A549 (cell line): Measurements from ENCODE around the gene LNPEP. TPM values are rescaled to one million over a fixed set of nuclear protein-coding genes. Genes with fewer than 3 reads are reported as not detected.

ENCODE experiments used
- ATAC-seq, 2 experiments: fragments of 200-7000 bp in 1 of 2; fragments of >200 bp in 1 of 2; cut with Nextera tagmentation in 1 of 2; cut with Tn5 transposase in 1 of 2; 3 replicates each; pipeline versions ENCODE4 v1.8.0 to v1.9.1; 2018 to 2020; ENCODE audit warnings: mild to moderate bottlenecking in 1 of 2, moderate library complexity in 1 of 2
- CTCF ChIA-PET: fragments of 300-600 bp; sonication (Branson Sonifier 250); formaldehyde crosslinking; extraction: SDS; loops from one replicate; lab custom pipeline; 2021; ENCODE audit warnings: antibody characterized with exemption, inconsistent platforms; lab: Yijun Ruan, JAX
- POLR2A ChIA-PET: fragments of 350-600 bp; formaldehyde crosslinking; extraction: SDS; loops from one replicate; lab custom pipeline; 2021; ENCODE audit warnings: antibody characterized with exemption, inconsistent platforms; lab: Yijun Ruan, JAX
- DNase-seq, 2 experiments: peaks; one replicate each; pipeline versions ENCODE4 v3.0.0 to v3.0.0-alpha.2; 2011 to 2016; ENCODE audit warnings: low read depth in 1 of 2, low spot score in 1 of 2
- FAIRE-seq: peaks from 2 replicates; lab custom pipeline; 2011; peaks lifted over from hg19 to GRCh38; lab: Jason Lieb, UNC
- H3K27ac ChIP-seq, 2 experiments: fragments of >200 bp; sonication (Bioruptor Twin); formaldehyde crosslinking; 3 replicates each; pipeline ENCODE4 v1.5.1; 2016 to 2017
- H3K4me1 ChIP-seq: fragments of >200 bp; sonication (Bioruptor Twin); formaldehyde crosslinking; 3 replicates; pipeline ENCODE4 v1.6.1; 2016
- H3K4me2 ChIP-seq: fragments of >200 bp; sonication (Bioruptor Twin); formaldehyde crosslinking; 3 replicates; pipeline ENCODE4 v1.6.1; 2016
- H3K4me3 ChIP-seq: fragments of >200 bp; sonication (Bioruptor Twin); formaldehyde crosslinking; 3 replicates; pipeline ENCODE4 v1.5.1; 2016
- H3K9me3 ChIP-seq: fragments of >200 bp; sonication (Bioruptor Twin); formaldehyde crosslinking; 3 replicates; pipeline ENCODE4 v1.6.1; 2016
- BHLHE40 ChIP-seq: IDR thresholded peaks from 2 replicates; pipeline ENCODE4 v1.6.1; 2012; ENCODE audit warnings: low read depth, low read length, inconsistent platforms
- CBX2 ChIP-seq: fragments of 200-600 bp; sonication (generic); IDR thresholded peaks from 2 replicates; pipeline ENCODE4 v1.6.1; 2016; ENCODE audit warnings: low read depth, mild to moderate bottlenecking, borderline replicate concordance
- EHF ChIP-seq: fragments of 250-450 bp; sonication (Bioruptor Pico); IDR thresholded peaks from 2 replicates; pipeline ENCODE4 v1.5.0; 2020; ENCODE audit warnings: mild to moderate bottlenecking
- EHMT2 ChIP-seq: fragments of 200-600 bp; sonication (generic); IDR thresholded peaks from 2 replicates; pipeline ENCODE4 v1.6.1; 2016; ENCODE audit warnings: antibody characterized with exemption, low read depth, mild to moderate bottlenecking, moderate library complexity
- ESRRA ChIP-seq: fragments of 150-350 bp; IDR thresholded peaks from 2 replicates; pipeline ENCODE4 v1.6.1; 2014; ENCODE audit warnings: mild to moderate bottlenecking, low read length, borderline replicate concordance
- FOSL2 ChIP-seq, 2 experiments: fragments of 450-650 bp in 1 of 2; fragments of >200 bp in 1 of 2; sonication (Bioruptor Twin) in 1 of 2; formaldehyde crosslinking; IDR thresholded peaks; 2 replicates each; pipeline versions ENCODE4 v1.5.0 to v1.6.1; 2016 to 2020; ENCODE audit warnings: mild to moderate bottlenecking in 1 of 2, moderate library complexity in 1 of 2
- FOXS1 ChIP-seq: fragments of 250-450 bp; sonication (Bioruptor Pico); IDR thresholded peaks from 2 replicates; pipeline ENCODE4 v1.5.0; 2020; ENCODE audit warnings: mild to moderate bottlenecking, moderate library complexity
- GATA3 ChIP-seq: IDR thresholded peaks from 2 replicates; pipeline ENCODE4 v1.6.1; 2012; ENCODE audit warnings: borderline replicate concordance
- HEYL ChIP-seq: fragments of 250-450 bp; sonication (Bioruptor Pico); IDR thresholded peaks from 2 replicates; pipeline ENCODE4 v1.8.0; 2021; ENCODE audit warnings: mild to moderate bottlenecking, moderate library complexity
- KDM1A ChIP-seq: fragments of 200-600 bp; sonication (generic); IDR thresholded peaks from 2 replicates; pipeline ENCODE4 v1.6.1; 2016; ENCODE audit warnings: low read depth, mild to moderate bottlenecking
- KDM5A ChIP-seq: fragments of 200-600 bp; sonication (generic); IDR thresholded peaks from 2 replicates; pipeline ENCODE4 v1.6.1; 2016; ENCODE audit warnings: antibody characterized with exemption, mild to moderate bottlenecking
- MAFK ChIP-seq: fragments of 450-650 bp; IDR thresholded peaks from 2 replicates; pipeline ENCODE4 v1.6.1; 2014; ENCODE audit not compliant: partially characterized antibody
- MAZ ChIP-seq: fragments of 150-350 bp; IDR thresholded peaks from 2 replicates; pipeline ENCODE4 v1.6.1; 2014; ENCODE audit warnings: antibody characterized with exemption, low read depth, low read length, borderline replicate concordance
- NFE2L2 ChIP-seq: fragments of 150-350 bp; conservative IDR thresholded peaks from 2 replicates; pipeline ENCODE4 v1.6.1; 2014; ENCODE audit warnings: low read length
- NPAS2 ChIP-seq: fragments of 250-450 bp; sonication (Bioruptor Pico); IDR thresholded peaks from 2 replicates; pipeline ENCODE4 v1.8.0; 2022; ENCODE audit warnings: mild to moderate bottlenecking, moderate library complexity, borderline replicate concordance
- POLR2AphosphoS2 ChIP-seq: conservative IDR thresholded peaks from 2 replicates; pipeline ENCODE4 v1.6.1; 2012; ENCODE audit warnings: low read length, improper control_type of control experiment, inconsistent platforms
- RCOR1 ChIP-seq: fragments of 150-350 bp; IDR thresholded peaks from 2 replicates; pipeline ENCODE4 v1.6.1; 2014; ENCODE audit warnings: antibody characterized with exemption, low read length, low read depth
- ZNF302 ChIP-seq: fragments of 250-450 bp; sonication (Bioruptor Pico); IDR thresholded peaks from 2 replicates; pipeline ENCODE4 v1.9.0; 2021; ENCODE audit warnings: inconsistent platforms, mild to moderate bottlenecking, moderate library complexity
- ZSCAN20 ChIP-seq: fragments of 250-450 bp; sonication (Bioruptor Pico); IDR thresholded peaks from 2 replicates; pipeline ENCODE4 v1.8.0; 2022; ENCODE audit warnings: mild to moderate bottlenecking, moderate library complexity
- WGBS: methylation state at CpG from one replicate; pipeline ENCODE4 v1.1.6; 2017; ENCODE audit errors: missing lambda C conversion rate; 5-methylcytosine and 5-hydroxymethylcytosine counted together
- polyA plus RNA-seq, 4 experiments: library from polyadenylated mRNA; depleted of rRNA in 3 of 4; stranded (reverse); fragments of >200 nt; fragmentation: RNase III in 1 of 4; extraction: RNeasy Plus Mini Kit Qiagen cat#74134 plus additional on column Dnase treatment in 1 of 4; gene quantifications; 2 replicates in 3 of 4; 3 replicates in 1 of 4; pipeline ENCODE4 v1.2.3, GENCODE V29; 2011 to 2017
- TF ChIP-seq, protein P1 (sequence below): fragments of 250-450 bp; sonication (Bioruptor Pico); IDR thresholded peaks from 2 replicates; pipeline ENCODE4 v1.5.0; 2020; ENCODE audit warnings: low read depth, mild to moderate bottlenecking, moderate library complexity
- TF ChIP-seq, protein P2 (sequence below): fragments of 200-600 bp; sonication (generic); IDR thresholded peaks from 2 replicates; pipeline ENCODE4 v1.6.1; 2016; ENCODE audit warnings: antibody characterized with exemption, mild to moderate bottlenecking, moderate library complexity
- TF ChIP-seq, protein P3 (sequence below): fragments of >200 bp; sonication (Bioruptor Twin); formaldehyde crosslinking; IDR thresholded peaks from 3 replicates; pipeline ENCODE4 v1.6.1; 2016
- TF ChIP-seq, protein P4 (sequence below): fragments of 250-450 bp; sonication (Bioruptor Pico); IDR thresholded peaks from 2 replicates; pipeline ENCODE4 v1.5.0; 2021; ENCODE audit warnings: mild to moderate bottlenecking, moderate library complexity, borderline replicate concordance
- TF ChIP-seq, protein P5 (sequence below): IDR thresholded peaks from 2 replicates; pipeline ENCODE4 v1.6.1; 2012

Gene LNPEP
- polyA plus RNA-seq, 2 of the 4 experiments (the other 2 are of a cell fraction), result 5.9 to 19.7 TPM

DNA sequence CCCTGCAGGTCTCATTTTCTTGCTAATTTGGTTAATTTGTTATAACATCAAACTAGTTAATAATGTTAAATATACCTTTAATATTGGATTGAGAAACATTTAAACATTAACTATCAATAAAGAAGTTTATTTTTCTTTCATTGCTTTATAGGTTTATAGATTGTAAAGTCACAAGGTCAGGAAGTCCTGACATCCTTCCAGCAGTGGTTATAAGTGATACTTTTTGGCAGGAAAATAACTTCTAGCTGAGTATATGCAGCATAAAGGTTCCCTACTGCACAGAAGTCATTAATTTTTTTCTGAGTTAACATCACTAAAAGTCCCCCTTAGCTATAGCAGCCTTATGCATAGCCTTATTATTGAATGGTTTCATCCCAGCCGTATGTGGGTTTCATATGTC, 85.5 kb downstream of the LNPEP start:
- DNase-seq (no peak), FAIRE-seq (no peak), ATAC-seq (no peak)
- Histone ChIP-seq H3K4me1 (no peaks in the 10 kb centered on the region), H3K9me3 (no peaks in the 10 kb centered on the region), H3K4me2 (no peak overlapping the region), H3K4me3 (no peak overlapping the region), H3K27ac (no peak overlapping the region)
- 89% methylated on average over 1 of the region's 1 CpG for WGBS
- POLR2A ChIA-PET, result no interaction called here
- TF ChIP-seq BHLHE40 (no peak), KDM5A (no peak), FOXS1 (CRISPR knock-in tag) (no peak), RCOR1 (no peak)
- TF ChIP-seq, protein P1, sequence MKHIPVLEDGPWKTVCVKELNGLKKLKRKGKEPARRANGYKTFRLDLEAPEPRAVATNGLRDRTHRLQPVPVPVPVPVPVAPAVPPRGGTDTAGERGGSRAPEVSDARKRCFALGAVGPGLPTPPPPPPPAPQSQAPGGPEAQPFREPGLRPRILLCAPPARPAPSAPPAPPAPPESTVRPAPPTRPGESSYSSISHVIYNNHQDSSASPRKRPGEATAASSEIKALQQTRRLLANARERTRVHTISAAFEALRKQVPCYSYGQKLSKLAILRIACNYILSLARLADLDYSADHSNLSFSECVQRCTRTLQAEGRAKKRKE (CRISPR knock-in tag), result no peak
- CTCF ChIA-PET, result no interaction called here

DNA sequence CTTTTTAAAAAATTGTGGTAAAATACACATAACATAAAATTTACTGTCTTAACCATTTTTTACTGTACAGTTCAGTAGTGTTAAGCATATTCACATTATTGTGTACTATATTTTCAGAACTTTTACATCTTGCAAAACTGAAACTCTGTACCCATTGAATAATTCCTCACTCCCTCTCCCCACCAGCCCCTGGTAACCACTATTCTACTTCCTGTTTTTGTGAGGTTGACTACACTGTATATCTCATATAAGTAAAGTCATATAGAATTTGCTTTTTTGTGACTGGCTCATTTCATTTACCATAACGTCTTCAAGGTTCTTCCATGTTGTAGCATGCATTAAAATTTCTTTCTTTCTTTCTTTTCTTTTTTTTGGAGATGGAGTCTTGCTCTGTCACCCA, 87.0 kb downstream of the LNPEP start:
- H3K27ac ChIP-seq, result no peak overlapping the region
- DNase-seq (no peak), FAIRE-seq (no peak), ATAC-seq (no peak)
- H3K4me3 ChIP-seq, result no peak overlapping the region
- CTCF ChIA-PET, result no interaction called here
- H3K4me2 ChIP-seq, result no peak overlapping the region
- TF ChIP-seq ZSCAN20 (CRISPR knock-in tag) (no peak), EHMT2 (no peak), ESRRA (no peak), POLR2AphosphoS2 (no peak), KDM1A (no peak)
- TF ChIP-seq, protein P2, sequence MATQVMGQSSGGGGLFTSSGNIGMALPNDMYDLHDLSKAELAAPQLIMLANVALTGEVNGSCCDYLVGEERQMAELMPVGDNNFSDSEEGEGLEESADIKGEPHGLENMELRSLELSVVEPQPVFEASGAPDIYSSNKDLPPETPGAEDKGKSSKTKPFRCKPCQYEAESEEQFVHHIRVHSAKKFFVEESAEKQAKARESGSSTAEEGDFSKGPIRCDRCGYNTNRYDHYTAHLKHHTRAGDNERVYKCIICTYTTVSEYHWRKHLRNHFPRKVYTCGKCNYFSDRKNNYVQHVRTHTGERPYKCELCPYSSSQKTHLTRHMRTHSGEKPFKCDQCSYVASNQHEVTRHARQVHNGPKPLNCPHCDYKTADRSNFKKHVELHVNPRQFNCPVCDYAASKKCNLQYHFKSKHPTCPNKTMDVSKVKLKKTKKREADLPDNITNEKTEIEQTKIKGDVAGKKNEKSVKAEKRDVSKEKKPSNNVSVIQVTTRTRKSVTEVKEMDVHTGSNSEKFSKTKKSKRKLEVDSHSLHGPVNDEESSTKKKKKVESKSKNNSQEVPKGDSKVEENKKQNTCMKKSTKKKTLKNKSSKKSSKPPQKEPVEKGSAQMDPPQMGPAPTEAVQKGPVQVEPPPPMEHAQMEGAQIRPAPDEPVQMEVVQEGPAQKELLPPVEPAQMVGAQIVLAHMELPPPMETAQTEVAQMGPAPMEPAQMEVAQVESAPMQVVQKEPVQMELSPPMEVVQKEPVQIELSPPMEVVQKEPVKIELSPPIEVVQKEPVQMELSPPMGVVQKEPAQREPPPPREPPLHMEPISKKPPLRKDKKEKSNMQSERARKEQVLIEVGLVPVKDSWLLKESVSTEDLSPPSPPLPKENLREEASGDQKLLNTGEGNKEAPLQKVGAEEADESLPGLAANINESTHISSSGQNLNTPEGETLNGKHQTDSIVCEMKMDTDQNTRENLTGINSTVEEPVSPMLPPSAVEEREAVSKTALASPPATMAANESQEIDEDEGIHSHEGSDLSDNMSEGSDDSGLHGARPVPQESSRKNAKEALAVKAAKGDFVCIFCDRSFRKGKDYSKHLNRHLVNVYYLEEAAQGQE, result no peak
- whole genome bisulfite sequencing, result 67% methylated on average over 1 of the region's 1 CpG
- H3K9me3 ChIP-seq, result no peaks in the 10 kb centered on the region
- no peaks in the 10 kb centered on the region for H3K4me1 ChIP-seq
- POLR2A ChIA-PET, result no interaction called here

DNA sequence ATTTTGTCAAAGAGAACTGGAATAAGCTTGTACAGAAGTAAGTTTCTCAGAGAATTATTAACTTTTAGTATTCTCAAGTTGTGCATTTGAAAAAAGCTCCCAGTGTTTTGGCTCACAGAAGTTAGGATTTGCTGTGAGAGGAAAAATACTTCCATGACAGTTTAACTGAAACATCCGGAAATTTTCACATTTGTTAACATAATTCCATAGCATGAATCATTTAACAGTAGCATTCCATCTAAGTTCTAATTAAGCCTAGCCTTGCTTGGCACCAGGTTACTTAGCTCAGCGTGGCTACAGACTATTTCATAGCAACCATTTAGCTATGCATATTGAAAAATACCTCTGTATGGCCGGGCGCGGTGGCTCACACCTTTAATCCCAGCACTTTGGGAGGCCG, 90.8 kb downstream of the LNPEP start:
- ChIA-PET POLR2A (no interaction called here), CTCF (no interaction called here)
- H3K9me3 ChIP-seq, result no peaks in the 10 kb centered on the region
- no peaks in the 10 kb centered on the region for H3K4me1 ChIP-seq
- ATAC-seq (no peak), DNase-seq (no peak), FAIRE-seq (no peak)
- H3K27ac ChIP-seq, result no peak overlapping the region
- no peak overlapping the region for H3K4me3 ChIP-seq
- no peak overlapping the region for H3K4me2 ChIP-seq
- TF ChIP-seq NFE2L2 (no peak), EHMT2 (no peak), CBX2 (no peak), MAFK (no peak)
- 83% methylated on average over 6 of the region's 6 CpGs for WGBS

DNA sequence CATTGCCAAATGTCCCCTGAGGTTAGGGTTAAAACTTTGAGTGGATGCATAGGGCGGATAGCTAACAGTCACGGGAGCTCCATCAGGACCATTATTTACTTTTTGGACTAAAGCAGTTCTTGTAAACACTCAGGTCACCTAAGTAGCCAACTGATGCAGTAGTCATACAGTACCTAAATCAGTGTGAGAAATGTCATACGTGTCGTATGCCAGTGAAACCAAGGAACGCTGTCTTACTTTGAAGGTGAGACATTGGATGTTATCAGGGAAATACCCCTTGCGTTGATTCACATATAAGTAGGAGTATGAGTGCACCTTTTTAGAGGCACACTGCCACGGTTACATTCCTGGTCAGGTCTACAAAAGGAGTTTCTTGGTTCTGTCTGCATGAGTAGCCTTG, 101.9 kb downstream of the LNPEP start:
- H3K4me3 ChIP-seq, result no peak overlapping the region
- FAIRE-seq, result no peak
- H3K4me2 ChIP-seq, result no peak overlapping the region
- CTCF ChIA-PET, result interaction anchor here (1.4 kb wide), 1 partner anchor 124 kb away, joined by 3 read pairs; no protein-coding TSS in a partner anchor
- H3K9me3 ChIP-seq, result no peaks in the 10 kb centered on the region
- H3K4me1 ChIP-seq, result no peaks in the 10 kb centered on the region
- DNase-seq, result no peak
- H3K27ac ChIP-seq, result no peak overlapping the region
- 80% methylated on average over 7 of the region's 7 CpGs for WGBS
- POLR2A ChIA-PET, result no interaction called here
- ATAC-seq, result no peak
- TF ChIP-seq FOXS1 (CRISPR knock-in tag) (no peak), EHMT2 (no peak), ZNF302 (no peak), CBX2 (no peak), MAZ (no peak), HEYL (CRISPR knock-in tag) (no peak), NPAS2 (CRISPR knock-in tag) (no peak), GATA3 (no peak), EHF (no peak), FOSL2 (IDR thresholded peaks at IDR 0.05) (no peak), FOSL2 (CRISPR knock-in tag; IDR thresholded peaks at IDR 0.05) (no peak)
- TF ChIP-seq, protein P3, sequence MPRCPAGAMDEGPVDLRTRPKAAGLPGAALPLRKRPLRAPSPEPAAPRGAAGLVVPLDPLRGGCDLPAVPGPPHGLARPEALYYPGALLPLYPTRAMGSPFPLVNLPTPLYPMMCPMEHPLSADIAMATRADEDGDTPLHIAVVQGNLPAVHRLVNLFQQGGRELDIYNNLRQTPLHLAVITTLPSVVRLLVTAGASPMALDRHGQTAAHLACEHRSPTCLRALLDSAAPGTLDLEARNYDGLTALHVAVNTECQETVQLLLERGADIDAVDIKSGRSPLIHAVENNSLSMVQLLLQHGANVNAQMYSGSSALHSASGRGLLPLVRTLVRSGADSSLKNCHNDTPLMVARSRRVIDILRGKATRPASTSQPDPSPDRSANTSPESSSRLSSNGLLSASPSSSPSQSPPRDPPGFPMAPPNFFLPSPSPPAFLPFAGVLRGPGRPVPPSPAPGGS, result no peak
- TF ChIP-seq, protein P4, sequence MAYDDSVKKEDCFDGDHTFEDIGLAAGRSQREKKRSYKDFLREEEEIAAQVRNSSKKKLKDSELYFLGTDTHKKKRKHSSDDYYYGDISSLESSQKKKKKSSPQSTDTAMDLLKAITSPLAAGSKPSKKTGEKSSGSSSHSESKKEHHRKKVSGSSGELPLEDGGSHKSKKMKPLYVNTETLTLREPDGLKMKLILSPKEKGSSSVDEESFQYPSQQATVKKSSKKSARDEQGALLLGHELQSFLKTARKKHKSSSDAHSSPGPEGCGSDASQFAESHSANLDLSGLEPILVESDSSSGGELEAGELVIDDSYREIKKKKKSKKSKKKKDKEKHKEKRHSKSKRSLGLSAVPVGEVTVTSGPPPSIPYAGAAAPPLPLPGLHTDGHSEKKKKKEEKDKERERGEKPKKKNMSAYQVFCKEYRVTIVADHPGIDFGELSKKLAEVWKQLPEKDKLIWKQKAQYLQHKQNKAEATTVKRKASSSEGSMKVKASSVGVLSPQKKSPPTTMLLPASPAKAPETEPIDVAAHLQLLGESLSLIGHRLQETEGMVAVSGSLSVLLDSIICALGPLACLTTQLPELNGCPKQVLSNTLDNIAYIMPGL, result no peak
- TF ChIP-seq, protein P5, sequence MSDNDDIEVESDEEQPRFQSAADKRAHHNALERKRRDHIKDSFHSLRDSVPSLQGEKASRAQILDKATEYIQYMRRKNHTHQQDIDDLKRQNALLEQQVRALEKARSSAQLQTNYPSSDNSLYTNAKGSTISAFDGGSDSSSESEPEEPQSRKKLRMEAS, result no peak
